HG02943 (cell line): ENCODE measurements around the gene CRISP2.

ENCODE experiments used
- ATAC-seq: cut with Tn5 transposase; IDR thresholded peaks from one replicate; pipeline ENCODE4 v1.9.1; 2021; ENCODE audit warnings: mild to moderate bottlenecking, low read depth, moderate library complexity; ENCODE audit not compliant: unreplicated experiment

The CRISP2 gene

GRCh38 chr6:49662892-49663261 is 50.5 kb downstream of the CRISP2 start:
- no peak for ATAC-seq

- no peak for ATAC-seq
Observed at GRCh38 chr6:49662231-49662891, 51.0 kb downstream of the CRISP2 start.

GRCh38 chr6:49653942-49654341 is 59.4 kb downstream of the CRISP2 start:
- no peak for ATAC-seq

- ATAC-seq, result no peak
Observed at GRCh38 chr6:49653438-49653837, 59.9 kb downstream of the CRISP2 start.

GRCh38 chr6:49651239-49651638 is 62.1 kb downstream of the CRISP2 start:
- no peak for ATAC-seq

- no peak for ATAC-seq
Observed at GRCh38 chr6:49649988-49650387, 63.4 kb downstream of the CRISP2 start.

GRCh38 chr6:49648036-49648435 is 65.3 kb downstream of the CRISP2 start:
- ATAC-seq, result no peak

- ATAC-seq, result no peak
Observed at GRCh38 chr6:49647476-49647875, 65.9 kb downstream of the CRISP2 start.

- ATAC-seq, result no peak
Observed at GRCh38 chr6:49646942-49647341, 66.4 kb downstream of the CRISP2 start.

- ATAC-seq, result no peak
Observed at GRCh38 chr6:49646130-49646824, 67.1 kb downstream of the CRISP2 start.

GRCh38 chr6:49645139-49645538 is 68.2 kb downstream of the CRISP2 start:
- ATAC-seq, result no peak
